ENCODE data around the gene ALDH1A2.

ALDH1A2 gene

DNA sequence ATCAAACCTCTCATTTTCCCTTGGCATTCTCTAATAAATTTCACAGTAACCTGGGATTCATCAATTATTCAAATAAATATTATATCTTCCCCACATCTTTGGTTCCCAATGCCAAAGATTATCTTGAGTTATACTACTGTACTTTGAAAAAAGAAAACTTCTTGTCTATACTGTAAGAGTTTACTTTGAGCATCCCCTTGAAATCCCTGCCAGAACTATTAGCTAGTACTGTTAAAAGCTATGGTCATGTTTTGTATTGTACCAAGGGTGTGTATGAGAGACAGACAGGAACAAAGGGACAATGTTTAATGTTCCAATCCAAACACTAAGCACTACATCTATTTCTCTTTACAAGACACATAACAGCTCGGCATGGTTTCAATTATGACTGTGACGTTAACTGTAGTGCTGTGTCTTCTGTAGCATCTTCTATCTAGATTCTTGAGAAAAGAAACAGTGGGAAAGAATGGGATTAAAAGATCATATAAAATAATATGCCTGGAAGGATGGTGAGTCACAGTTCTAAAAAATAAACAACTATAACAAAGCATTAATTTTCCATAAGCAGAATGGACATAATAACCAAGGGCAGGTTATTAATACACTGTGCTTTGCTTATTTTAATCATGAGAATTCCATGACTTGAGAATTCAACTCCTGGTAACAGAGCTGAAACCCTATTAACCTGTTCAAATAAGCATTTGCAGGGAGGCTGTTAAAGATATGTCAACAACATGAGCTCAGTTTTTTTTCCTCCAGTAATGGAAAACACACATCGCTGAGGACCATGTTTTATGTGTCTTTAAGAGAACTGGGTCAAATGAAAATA lies 71.1 kb downstream of the ALDH1A2 start:
- no peak for DNase-seq (ENCODE audit: low spot score)

DNA sequence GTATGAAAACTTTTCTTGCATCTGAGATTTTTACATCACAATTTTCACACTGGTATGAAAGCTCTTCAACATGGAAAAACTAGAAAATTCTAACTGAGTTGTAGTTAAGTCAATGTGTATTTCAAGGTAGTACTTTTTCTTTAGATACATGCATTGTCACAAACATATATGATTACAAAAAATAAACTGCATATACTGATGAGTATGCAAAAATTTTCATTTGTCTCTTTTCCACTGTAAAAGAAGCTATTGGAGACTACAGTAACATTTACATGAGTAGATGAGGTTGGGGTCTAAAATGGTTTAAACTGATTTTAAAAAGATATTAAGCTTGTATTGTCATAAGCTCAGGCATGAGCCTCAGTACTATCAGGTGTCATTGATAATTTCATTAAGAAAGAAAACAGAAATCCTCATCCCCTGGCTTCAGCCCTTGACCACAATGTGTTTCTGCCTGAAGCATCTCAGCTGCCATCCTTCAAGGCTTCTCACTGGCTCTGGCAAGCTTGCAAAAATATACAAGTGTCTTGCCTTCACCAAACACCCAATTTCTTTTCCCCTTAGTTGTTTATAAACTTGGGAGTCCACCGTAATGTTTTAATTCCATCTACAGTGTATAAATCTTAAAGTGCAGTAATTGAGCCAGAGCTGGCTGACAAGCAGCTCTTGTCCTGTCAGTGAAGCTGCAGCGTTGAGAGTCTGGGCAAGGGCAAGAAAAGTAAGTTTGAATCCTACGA lies 71.9 kb downstream of the ALDH1A2 start:
- DNase-seq (ENCODE audit: low spot score) = no peak

- DNase-seq (ENCODE audit: low spot score) = no peak
These were observed 72.7 kb downstream of the ALDH1A2 start for GRCh38 chr15:57992761-57993355.

- no peak for DNase-seq (ENCODE audit: low spot score)
These were observed 92.0 kb downstream of the ALDH1A2 start for GRCh38 chr15:57973534-57973933.

DNA sequence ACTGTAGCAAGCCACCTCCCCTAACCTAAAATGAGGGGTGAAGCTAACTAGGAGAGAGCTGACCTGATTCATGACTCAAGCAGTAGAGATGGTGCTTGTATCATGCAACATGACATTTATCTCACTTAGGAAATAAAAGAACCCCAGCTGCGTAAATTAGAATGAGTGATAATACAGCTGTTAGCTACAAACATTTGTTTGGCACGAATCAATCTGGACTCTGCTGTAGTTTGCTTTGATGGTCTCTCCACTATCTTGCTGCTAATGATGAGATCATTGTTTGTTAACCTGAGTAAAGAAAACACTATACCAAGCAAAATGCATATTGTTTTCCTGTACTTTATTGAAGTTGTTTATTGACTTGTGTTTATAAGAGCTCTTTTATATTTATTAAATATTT lies 92.6 kb downstream of the ALDH1A2 start:
- no peak for DNase-seq (ENCODE audit: low spot score)

- no peak for DNase-seq (ENCODE audit: low spot score)
These were observed 95.5 kb downstream of the ALDH1A2 start for GRCh38 chr15:57969996-57970395.

- no peak for DNase-seq (ENCODE audit: low spot score)
These were observed 96.2 kb downstream of the ALDH1A2 start for GRCh38 chr15:57969355-57969754.

DNA sequence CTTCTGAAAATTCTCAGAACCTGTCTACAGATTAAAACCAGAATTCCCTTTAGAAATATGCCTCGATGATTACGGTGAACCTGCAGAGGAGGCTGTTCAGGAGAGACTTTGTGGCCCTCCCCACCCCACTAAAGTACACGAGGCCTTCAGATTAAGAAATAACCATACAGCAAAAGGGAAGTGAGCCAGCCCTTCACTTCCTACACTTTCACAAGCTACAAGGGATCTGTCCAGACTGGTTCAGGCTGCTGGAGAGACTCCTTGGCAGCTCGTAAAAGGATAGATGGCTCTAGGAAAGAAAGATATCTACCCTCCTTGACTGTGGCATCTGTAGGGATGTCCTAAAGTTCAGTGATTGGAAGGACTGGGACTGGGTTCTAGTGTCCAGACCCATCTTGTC lies 102.6 kb downstream of the ALDH1A2 start:
- no peak for DNase-seq (ENCODE audit: low spot score)

- no peak for DNase-seq (ENCODE audit: low spot score)
These were observed 103.6 kb downstream of the ALDH1A2 start for GRCh38 chr15:57961919-57962318.

- no peak for DNase-seq (ENCODE audit: low spot score)
These were observed 108.4 kb downstream of the ALDH1A2 start for GRCh38 chr15:57957113-57957512.

- DNase-seq (ENCODE audit: low spot score) = no peak
These were observed 111.6 kb downstream of the ALDH1A2 start for GRCh38 chr15:57953874-57954273.

- DNase-seq (ENCODE audit: low spot score) = no peak
These were observed 114.1 kb downstream of the ALDH1A2 start for GRCh38 chr15:57951328-57951932.

- no peak for DNase-seq (ENCODE audit: low spot score)
These were observed 115.0 kb downstream of the ALDH1A2 start for GRCh38 chr15:57950381-57950946.

DNA sequence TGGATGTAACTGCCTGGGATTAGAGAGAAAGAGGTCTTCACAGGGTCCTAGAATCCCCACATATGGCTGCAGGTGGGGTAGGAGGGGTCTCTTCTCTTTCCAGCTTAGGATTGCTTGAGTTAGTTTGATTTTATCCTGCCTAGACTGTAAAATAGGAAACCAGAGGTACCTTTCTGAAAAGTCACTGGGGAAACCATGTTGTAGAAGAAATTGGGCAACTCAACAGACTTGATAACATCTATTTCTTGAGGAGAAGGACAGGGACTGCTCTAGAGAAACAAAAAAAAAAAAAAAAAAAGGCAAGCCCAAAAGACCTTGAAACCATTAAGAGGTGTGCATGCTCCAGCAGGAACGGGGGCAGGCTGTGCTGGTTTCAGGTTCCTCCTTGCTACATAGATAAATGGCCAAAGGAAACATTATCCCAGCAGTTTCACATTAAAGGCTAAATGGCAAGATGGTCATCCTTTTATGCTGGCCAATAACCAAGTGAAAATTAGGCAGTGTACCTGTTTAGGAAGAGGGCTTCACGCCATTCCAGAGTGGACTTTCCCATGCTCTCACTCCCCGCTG lies 116.1 kb downstream of the ALDH1A2 start:
- DNase-seq (ENCODE audit: low spot score) = no peak

- DNase-seq (ENCODE audit: low spot score) = no peak
These were observed 116.9 kb downstream of the ALDH1A2 start for GRCh38 chr15:57948351-57949289.

- no peak for DNase-seq (ENCODE audit: low spot score)
These were observed 117.7 kb downstream of the ALDH1A2 start for GRCh38 chr15:57947781-57948180.

- no peak for DNase-seq (ENCODE audit: low spot score)
These were observed 118.2 kb downstream of the ALDH1A2 start for GRCh38 chr15:57947282-57947681.

DNA sequence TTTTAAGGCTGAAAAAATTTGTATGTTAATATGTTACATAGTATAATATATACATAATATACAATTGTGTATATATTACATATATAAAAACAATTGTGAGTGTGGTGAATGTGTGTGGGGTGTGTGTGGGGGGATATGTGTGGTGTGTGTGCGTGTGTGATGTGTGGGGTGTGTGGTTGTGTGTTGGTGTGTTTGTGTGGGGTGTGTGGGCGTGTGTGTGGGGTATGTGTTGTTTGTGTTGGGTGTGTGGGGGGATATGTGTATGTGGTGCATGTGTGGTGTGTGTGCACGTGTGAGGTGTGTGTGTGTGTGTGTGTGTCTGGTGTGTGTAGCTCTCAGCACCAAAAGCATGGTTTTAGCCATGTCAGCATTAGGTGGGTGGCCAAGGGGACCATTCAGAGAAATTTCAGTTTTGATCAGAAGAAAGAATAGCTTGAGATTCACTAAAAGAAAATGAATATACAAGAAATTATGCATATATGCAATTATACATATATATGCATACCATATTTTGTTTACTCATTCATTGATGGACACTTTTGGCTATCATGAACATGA lies 118.9 kb downstream of the ALDH1A2 start:
- no peak for DNase-seq (ENCODE audit: low spot score)

- no peak for DNase-seq (ENCODE audit: low spot score)
These were observed 119.9 kb downstream of the ALDH1A2 start for GRCh38 chr15:57945616-57946015.

DNA sequence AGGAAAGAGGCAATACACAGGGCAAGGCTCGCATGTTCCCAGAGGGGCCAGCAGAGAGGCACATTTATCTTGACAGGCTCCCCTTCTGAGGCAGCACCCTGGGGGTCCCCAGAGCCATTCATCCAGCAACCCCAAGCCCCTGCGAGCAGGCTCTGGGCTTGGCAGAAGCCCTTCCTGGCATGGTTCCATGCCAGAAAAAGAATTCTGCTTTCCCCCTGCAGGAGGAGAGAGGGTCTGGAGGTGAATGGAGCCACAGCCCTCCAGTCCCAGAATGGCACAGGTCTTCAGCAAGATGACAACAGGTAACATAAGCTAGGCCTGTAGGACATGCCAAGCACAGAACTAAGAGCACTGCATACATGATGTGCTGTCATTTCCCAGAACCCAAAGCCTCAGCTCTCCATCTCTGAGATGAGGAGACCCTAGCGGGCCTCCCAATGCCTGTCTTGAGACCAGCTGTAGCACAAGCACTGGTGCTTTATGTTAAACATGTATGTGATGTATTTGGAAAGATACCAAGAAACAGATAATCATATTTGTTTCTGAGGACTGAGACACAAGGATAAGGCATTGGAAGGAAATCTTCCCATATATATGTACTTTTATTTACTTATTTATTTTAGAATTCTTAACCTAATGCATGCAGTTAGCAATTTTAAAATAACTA lies 121.6 kb downstream of the ALDH1A2 start:
- DNase-seq (ENCODE audit: low spot score) = no peak
